LoVo (cell line): ENCODE results near the gene LRRC25.

Source experiments
- DNase-seq: peaks from one replicate; pipeline ENCODE4 v3.0.0-alpha.2; 2016; ENCODE audit warnings: low spot score

LRRC25 gene

DNA sequence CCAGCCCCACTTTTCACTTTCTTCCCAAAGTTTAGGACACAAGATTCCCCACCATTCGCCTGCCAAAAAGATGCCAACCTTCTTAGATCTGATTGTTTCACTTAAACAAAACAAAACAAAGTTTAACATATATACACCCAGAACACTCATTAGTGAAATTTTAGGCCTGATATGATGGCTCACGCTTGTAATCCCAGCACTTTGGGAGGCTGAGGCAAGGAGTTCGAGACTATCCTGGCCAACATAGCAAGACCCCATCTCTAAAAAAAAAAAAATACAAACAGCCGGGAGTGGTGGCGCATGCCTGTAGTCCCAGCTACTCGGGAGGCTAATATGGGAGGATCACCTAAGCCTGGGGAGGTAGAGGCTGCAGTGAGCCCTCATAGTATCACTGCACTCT is 52.1 kb downstream of the LRRC25 start:
- no peak for DNase-seq

- DNase-seq, result no peak
These were observed 52.9 kb downstream of the LRRC25 start for GRCh38 chr19:18344582-18344950.

- no peak for DNase-seq
These were observed 55.3 kb downstream of the LRRC25 start for GRCh38 chr19:18342090-18342632.
